ENCODE measurements around the gene HMCN1. TPM values are rescaled to one million over a fixed set of nuclear protein-coding genes. Genes with fewer than 3 reads are reported as not detected.

HMCN1 gene
- total and polyA plus RNA-seq, 2 experiments from 2014 or later: 1.6 to 8.7 TPM

DNA sequence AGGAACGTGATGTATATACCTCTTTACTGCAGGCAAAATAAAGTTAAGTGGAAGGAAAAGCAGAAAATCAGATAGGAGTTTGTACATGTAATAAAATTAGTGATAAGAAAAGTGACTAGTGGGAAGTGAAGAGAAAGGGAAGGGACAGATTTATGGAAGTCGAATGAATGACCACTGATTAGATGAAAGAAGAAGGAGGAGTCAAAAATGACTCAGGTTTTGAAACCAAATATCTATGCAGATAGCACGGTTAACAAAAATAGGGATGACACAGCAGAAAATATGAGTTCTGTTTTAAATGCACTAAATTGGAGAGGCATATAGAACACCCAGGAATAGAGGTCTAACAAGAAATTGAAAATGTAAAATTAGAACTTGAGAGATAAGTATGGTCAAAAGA is 128.0 kb downstream of the HMCN1 start:
- Histone ChIP-seq H4K20me1 (replicated peaks; ENCODE audit: insufficient read depth) (no peaks in the 10 kb centered on the region), H3K4me3 (no peak overlapping the region), H3K36me3 (ENCODE audit: insufficient read depth) (no peaks in the 10 kb centered on the region), H2AFZ (no peak overlapping the region), H3K27ac (ENCODE audit: low read depth) (no peak overlapping the region; the same call in 1 of the 2 replicates), H3F3A (replicated peaks; ENCODE audit: low read depth) (no peaks in the 10 kb centered on the region), H3K4me2 (no peak overlapping the region), H3K9me2 (ENCODE audit: insufficient read depth) (no peaks in the 10 kb centered on the region), H3K4me1 (ENCODE audit: insufficient read depth) (peaks cover 19% of the 10 kb centered on the region), H3K79me2 (replicated peaks; ENCODE audit: insufficient read depth) (no peaks in the 10 kb centered on the region), H3K27me3 (ENCODE audit: insufficient read depth) (no peaks in the 10 kb centered on the region)
- no peak for TF ChIP-seq ZNF114 (CRISPR knock-in tag; IDR thresholded peaks at IDR 0.05)
- TF ChIP-seq POLR2AphosphoS5 (IDR thresholded peaks at IDR 0.05; ENCODE audit: low read depth): no peak
- TF ChIP-seq, protein P1, sequence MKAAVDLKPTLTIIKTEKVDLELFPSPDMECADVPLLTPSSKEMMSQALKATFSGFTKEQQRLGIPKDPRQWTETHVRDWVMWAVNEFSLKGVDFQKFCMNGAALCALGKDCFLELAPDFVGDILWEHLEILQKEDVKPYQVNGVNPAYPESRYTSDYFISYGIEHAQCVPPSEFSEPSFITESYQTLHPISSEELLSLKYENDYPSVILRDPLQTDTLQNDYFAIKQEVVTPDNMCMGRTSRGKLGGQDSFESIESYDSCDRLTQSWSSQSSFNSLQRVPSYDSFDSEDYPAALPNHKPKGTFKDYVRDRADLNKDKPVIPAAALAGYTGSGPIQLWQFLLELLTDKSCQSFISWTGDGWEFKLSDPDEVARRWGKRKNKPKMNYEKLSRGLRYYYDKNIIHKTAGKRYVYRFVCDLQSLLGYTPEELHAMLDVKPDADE (IDR thresholded peaks at IDR 0.05): no peak
- no peak for TF ChIP-seq ZNF331 (CRISPR knock-in tag; IDR thresholded peaks at IDR 0.05; ENCODE audit: low read depth)
- TF ChIP-seq NANOG (IDR thresholded peaks at IDR 0.05; ENCODE audit: borderline replicate concordance): no peak
- TF ChIP-seq, protein P2, sequence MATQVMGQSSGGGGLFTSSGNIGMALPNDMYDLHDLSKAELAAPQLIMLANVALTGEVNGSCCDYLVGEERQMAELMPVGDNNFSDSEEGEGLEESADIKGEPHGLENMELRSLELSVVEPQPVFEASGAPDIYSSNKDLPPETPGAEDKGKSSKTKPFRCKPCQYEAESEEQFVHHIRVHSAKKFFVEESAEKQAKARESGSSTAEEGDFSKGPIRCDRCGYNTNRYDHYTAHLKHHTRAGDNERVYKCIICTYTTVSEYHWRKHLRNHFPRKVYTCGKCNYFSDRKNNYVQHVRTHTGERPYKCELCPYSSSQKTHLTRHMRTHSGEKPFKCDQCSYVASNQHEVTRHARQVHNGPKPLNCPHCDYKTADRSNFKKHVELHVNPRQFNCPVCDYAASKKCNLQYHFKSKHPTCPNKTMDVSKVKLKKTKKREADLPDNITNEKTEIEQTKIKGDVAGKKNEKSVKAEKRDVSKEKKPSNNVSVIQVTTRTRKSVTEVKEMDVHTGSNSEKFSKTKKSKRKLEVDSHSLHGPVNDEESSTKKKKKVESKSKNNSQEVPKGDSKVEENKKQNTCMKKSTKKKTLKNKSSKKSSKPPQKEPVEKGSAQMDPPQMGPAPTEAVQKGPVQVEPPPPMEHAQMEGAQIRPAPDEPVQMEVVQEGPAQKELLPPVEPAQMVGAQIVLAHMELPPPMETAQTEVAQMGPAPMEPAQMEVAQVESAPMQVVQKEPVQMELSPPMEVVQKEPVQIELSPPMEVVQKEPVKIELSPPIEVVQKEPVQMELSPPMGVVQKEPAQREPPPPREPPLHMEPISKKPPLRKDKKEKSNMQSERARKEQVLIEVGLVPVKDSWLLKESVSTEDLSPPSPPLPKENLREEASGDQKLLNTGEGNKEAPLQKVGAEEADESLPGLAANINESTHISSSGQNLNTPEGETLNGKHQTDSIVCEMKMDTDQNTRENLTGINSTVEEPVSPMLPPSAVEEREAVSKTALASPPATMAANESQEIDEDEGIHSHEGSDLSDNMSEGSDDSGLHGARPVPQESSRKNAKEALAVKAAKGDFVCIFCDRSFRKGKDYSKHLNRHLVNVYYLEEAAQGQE (IDR thresholded peaks at IDR 0.05; ENCODE audit: unreplicated experiment): no peak
- no peak for TF ChIP-seq EZH2phosphoT487 (IDR thresholded peaks at IDR 0.05; ENCODE audit: unreplicated experiment)
- TF ChIP-seq, protein P3, sequence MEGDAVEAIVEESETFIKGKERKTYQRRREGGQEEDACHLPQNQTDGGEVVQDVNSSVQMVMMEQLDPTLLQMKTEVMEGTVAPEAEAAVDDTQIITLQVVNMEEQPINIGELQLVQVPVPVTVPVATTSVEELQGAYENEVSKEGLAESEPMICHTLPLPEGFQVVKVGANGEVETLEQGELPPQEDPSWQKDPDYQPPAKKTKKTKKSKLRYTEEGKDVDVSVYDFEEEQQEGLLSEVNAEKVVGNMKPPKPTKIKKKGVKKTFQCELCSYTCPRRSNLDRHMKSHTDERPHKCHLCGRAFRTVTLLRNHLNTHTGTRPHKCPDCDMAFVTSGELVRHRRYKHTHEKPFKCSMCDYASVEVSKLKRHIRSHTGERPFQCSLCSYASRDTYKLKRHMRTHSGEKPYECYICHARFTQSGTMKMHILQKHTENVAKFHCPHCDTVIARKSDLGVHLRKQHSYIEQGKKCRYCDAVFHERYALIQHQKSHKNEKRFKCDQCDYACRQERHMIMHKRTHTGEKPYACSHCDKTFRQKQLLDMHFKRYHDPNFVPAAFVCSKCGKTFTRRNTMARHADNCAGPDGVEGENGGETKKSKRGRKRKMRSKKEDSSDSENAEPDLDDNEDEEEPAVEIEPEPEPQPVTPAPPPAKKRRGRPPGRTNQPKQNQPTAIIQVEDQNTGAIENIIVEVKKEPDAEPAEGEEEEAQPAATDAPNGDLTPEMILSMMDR (conservative IDR thresholded peaks at IDR 0.05; ENCODE audit: low read depth in 2 of 2): no peak
- TF ChIP-seq, protein P4, sequence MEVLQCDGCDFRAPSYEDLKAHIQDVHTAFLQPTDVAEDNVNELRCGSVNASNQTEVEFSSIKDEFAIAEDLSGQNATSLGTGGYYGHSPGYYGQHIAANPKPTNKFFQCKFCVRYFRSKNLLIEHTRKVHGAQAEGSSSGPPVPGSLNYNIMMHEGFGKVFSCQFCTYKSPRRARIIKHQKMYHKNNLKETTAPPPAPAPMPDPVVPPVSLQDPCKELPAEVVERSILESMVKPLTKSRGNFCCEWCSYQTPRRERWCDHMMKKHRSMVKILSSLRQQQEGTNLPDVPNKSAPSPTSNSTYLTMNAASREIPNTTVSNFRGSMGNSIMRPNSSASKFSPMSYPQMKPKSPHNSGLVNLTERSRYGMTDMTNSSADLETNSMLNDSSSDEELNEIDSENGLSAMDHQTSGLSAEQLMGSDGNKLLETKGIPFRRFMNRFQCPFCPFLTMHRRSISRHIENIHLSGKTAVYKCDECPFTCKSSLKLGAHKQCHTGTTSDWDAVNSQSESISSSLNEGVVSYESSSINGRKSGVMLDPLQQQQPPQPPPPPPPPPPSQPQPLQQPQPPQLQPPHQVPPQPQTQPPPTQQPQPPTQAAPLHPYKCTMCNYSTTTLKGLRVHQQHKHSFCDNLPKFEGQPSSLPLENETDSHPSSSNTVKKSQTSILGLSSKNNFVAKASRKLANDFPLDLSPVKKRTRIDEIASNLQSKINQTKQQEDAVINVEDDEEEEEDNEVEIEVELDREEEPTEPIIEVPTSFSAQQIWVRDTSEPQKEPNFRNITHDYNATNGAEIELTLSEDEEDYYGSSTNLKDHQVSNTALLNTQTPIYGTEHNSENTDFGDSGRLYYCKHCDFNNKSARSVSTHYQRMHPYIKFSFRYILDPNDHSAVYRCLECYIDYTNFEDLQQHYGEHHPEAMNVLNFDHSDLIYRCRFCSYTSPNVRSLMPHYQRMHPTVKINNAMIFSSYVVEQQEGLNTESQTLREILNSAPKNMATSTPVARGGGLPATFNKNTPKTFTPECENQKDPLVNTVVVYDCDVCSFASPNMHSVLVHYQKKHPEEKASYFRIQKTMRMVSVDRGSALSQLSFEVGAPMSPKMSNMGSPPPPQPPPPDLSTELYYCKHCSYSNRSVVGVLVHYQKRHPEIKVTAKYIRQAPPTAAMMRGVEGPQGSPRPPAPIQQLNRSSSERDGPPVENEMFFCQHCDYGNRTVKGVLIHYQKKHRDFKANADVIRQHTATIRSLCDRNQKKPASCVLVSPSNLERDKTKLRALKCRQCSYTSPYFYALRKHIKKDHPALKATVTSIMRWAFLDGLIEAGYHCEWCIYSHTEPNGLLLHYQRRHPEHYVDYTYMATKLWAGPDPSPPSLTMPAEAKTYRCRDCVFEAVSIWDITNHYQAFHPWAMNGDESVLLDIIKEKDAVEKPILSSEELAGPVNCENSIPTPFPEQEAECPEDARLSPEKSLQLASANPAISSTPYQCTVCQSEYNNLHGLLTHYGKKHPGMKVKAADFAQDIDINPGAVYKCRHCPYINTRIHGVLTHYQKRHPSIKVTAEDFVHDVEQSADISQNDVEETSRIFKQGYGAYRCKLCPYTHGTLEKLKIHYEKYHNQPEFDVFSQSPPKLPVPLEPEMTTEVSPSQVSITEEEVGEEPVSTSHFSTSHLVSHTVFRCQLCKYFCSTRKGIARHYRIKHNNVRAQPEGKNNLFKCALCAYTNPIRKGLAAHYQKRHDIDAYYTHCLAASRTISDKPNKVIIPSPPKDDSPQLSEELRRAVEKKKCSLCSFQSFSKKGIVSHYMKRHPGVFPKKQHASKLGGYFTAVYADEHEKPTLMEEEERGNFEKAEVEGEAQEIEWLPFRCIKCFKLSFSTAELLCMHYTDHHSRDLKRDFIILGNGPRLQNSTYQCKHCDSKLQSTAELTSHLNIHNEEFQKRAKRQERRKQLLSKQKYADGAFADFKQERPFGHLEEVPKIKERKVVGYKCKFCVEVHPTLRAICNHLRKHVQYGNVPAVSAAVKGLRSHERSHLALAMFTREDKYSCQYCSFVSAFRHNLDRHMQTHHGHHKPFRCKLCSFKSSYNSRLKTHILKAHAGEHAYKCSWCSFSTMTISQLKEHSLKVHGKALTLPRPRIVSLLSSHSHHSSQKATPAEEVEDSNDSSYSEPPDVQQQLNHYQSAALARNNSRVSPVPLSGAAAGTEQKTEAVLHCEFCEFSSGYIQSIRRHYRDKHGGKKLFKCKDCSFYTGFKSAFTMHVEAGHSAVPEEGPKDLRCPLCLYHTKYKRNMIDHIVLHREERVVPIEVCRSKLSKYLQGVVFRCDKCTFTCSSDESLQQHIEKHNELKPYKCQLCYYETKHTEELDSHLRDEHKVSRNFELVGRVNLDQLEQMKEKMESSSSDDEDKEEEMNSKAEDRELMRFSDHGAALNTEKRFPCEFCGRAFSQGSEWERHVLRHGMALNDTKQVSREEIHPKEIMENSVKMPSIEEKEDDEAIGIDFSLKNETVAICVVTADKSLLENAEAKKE (CRISPR knock-in tag; IDR thresholded peaks at IDR 0.05): no peak
- Mint-ChIP-seq H3K9me3 (no peaks in the 10 kb centered on the region), H3K27me3 (ENCODE audit: insufficient read depth, low read depth, poor library complexity) (no peaks in the 10 kb centered on the region), H3K27ac (peak overlapping the region; percentile 39), H3K4me3 (no peak overlapping the region), H3K36me3 (ENCODE audit: low read depth) (peaks cover 4% of the 10 kb centered on the region; the same call in 1 of the 3 replicates), H3K4me1 (peaks cover 21% of the 10 kb centered on the region)
- ATAC-seq (no peak), DNase-seq (ENCODE audit: low spot score) (no peak)
